Measurements from ENCODE around the gene CORO2A. TPM values are rescaled to one million over a fixed set of nuclear protein-coding genes. Genes with fewer than 3 reads are reported as not detected.

The CORO2A gene
- total and polyA plus RNA-seq, 3 donors from 2014 or later: 28.0 to 50.5 (median 46.3) TPM

DNA sequence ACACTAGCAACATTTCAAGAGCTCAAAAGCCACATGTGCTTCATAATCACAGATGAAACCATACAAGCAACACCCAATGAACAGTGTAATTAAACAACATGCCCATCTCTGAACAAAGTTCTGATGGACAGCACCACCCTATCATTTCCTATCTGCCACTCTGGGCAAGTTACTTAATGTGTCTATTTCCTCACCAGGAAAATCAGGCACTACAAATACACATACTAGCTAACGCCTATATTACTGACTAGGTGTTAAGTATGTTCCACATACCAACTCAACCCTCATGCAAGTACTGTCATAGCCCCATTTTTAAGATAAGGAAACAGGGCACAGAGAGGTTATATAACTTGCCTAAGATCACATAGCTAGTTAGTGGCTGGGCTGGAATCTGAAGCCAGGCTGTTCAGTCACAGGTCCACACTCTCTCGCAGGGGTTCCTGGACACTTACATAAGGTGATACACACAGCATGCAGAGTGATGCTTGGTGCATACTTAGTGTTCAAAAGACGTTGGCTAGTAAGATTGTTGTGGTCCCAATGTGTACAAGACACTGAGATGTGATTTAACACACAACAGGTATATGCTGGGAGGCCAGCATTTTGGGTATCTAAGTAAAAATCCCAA, 24.2 kb downstream of the CORO2A start:
- H3K27me3 ChIP-seq: no peaks in the 10 kb centered on the region
- no peaks in the 10 kb centered on the region for H3K9me3 ChIP-seq
- no peak overlapping the region for H3K4me3 ChIP-seq
- peaks cover 45% of the 10 kb centered on the region for H3K4me1 ChIP-seq
- intact Hi-C loops (cut with DNase I; ENCODE audit: low total_unique reads): no loop called here
- H3K27ac ChIP-seq: no peak overlapping the region
- no peaks in the 10 kb centered on the region for H3K36me3 ChIP-seq (ENCODE audit: low read depth, missing control alignments)
- WGBS, 2 donors: 56 to 58% methylated on average over 3 of the region's 3 CpGs
- TF ChIP-seq POLR2A (IDR thresholded peaks at IDR 0.05) (no peak), CTCF (IDR thresholded peaks at IDR 0.05) (no peak)
- DNase-seq: no peak

DNA sequence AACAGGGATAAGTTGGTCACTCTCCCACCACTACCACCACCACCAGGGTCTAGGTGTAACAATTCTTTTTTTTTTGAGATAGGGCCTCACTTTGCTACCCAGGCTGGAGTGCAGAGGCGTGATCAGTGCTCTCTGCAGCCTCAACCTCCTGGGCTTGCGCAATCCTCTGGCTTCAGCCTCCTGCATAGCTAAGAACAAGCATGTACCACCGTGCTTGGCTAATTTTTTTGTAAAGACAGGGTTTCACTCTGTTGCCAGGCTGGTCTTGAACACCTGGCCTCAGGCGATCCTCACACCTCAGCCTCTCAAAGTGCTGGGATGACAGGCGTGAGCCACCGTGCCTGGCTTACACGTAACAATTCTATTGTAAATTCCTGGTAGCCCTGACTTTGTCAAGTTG, 27.5 kb downstream of the CORO2A start:
- H3K4me3 ChIP-seq: no peak overlapping the region
- H3K9me3 ChIP-seq: no peaks in the 10 kb centered on the region
- TF ChIP-seq POLR2A (IDR thresholded peaks at IDR 0.05) (no peak), CTCF (IDR thresholded peaks at IDR 0.05) (no peak)
- H3K4me1 ChIP-seq: peaks cover 26% of the 10 kb centered on the region
- 77 to 91% methylated on average over 7 of the region's 7 CpGs for WGBS, 2 donors
- no peak for DNase-seq
- no peaks in the 10 kb centered on the region for H3K36me3 ChIP-seq (ENCODE audit: low read depth, missing control alignments)
- H3K27ac ChIP-seq: no peak overlapping the region
- no peaks in the 10 kb centered on the region for H3K27me3 ChIP-seq
- intact Hi-C loops (cut with DNase I; ENCODE audit: low total_unique reads): no loop called here

DNA sequence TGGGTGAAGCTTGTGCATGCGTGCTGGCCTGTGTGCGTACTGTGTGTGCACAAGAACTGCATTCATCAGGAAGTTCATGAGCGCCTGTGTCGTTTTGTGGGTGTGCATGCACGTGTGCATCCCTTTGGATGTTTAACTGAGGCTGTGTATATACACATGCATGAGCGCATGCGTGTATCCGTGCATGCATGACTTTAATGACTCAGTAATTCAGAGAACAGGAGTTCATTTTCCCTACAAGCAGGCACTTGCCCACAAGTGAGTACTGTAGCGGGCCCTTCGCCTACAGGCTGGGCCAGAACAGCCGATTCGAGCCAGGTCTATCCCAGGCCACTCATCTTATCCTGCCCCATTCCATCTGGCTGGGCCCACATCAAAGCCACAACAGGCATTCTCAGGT, 29.8 kb downstream of the CORO2A start:
- no peaks in the 10 kb centered on the region for H3K9me3 ChIP-seq
- no peak for DNase-seq
- no peak overlapping the region for H3K4me3 ChIP-seq
- H3K27me3 ChIP-seq: no peaks in the 10 kb centered on the region
- H3K36me3 ChIP-seq (ENCODE audit: low read depth, missing control alignments): no peaks in the 10 kb centered on the region
- H3K27ac ChIP-seq: no peak overlapping the region
- peaks cover 12% of the 10 kb centered on the region for H3K4me1 ChIP-seq
- intact Hi-C loops (cut with DNase I; ENCODE audit: low total_unique reads): no loop called here
- TF ChIP-seq POLR2A (IDR thresholded peaks at IDR 0.05) (no peak), CTCF (IDR thresholded peaks at IDR 0.05) (no peak)
- 96% methylated on average over 12 of the region's 12 CpGs for WGBS, 2 donors

- H3K4me1 ChIP-seq: peaks cover 9% of the 10 kb centered on the region
- no peak overlapping the region for H3K27ac ChIP-seq
- no peaks in the 10 kb centered on the region for H3K36me3 ChIP-seq (ENCODE audit: low read depth, missing control alignments)
- 81 to 83% methylated on average over 3 to 4 of the region's 4 CpGs for WGBS, 2 donors
- H3K4me3 ChIP-seq: no peak overlapping the region
- TF ChIP-seq POLR2A (IDR thresholded peaks at IDR 0.05) (no peak), CTCF (IDR thresholded peaks at IDR 0.05) (no peak)
- intact Hi-C loops (cut with DNase I; ENCODE audit: low total_unique reads): no loop called here
- H3K27me3 ChIP-seq: no peaks in the 10 kb centered on the region
- H3K9me3 ChIP-seq: no peaks in the 10 kb centered on the region
- no peak for DNase-seq
Observed at GRCh38 chr9:98161851-98162250, 30.6 kb downstream of the CORO2A start.

DNA sequence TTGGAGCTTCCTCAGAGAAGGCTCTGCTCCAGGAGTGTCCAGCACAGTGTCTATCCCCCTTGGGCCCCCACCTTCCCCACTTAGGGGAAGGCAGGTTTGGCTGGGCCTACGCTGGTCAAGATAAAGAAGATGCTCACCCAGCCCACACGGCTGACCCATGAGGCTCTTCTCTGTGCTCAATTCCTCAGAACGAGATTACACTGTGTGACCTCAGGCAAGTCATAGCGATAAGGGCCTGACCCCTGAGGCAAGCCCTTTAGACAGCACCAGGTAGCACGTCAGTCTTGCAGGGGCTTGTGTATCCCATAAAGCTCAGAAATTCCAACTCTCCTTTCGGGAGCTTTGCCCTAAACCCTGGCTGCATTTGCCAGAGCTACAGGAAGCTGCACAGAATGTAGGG, 32.6 kb downstream of the CORO2A start:
- intact Hi-C loops (cut with DNase I; ENCODE audit: low total_unique reads): no loop called here
- Histone ChIP-seq H3K27me3 (no peaks in the 10 kb centered on the region), H3K4me1 (peaks cover 9% of the 10 kb centered on the region), H3K9me3 (no peaks in the 10 kb centered on the region), H3K27ac (no peak overlapping the region), H3K4me3 (no peak overlapping the region), H3K36me3 (ENCODE audit: low read depth, missing control alignments) (no peaks in the 10 kb centered on the region)
- TF ChIP-seq CTCF (IDR thresholded peaks at IDR 0.05): no peak
- TF ChIP-seq POLR2A (IDR thresholded peaks at IDR 0.05): no peak
- DNase-seq: no peak
- WGBS, 2 donors: 72 to 78% methylated on average over 6 of the region's 6 CpGs
